Astrocyte (in vitro differentiated cells and primary cell): ENCODE measurements around the gene LAMA3. TPM values are rescaled to one million over a fixed set of nuclear protein-coding genes. Genes with fewer than 3 reads are reported as not detected.

Experiments used
- DNase-seq: peaks from one replicate; pipeline ENCODE4 v3.0.0-alpha.2; 2010; ENCODE audit warnings: low read depth
- FAIRE-seq: peaks from 2 replicates; lab custom pipeline; 2011; peaks lifted over from hg19 to GRCh38; lab: Jason Lieb, UNC
- H2AFZ ChIP-seq: 2 replicates; pipeline ENCODE4 v1.6.0; 2012; ENCODE audit warnings: low read depth, low read length, inconsistent platforms
- H3K27ac ChIP-seq: 2 replicates; pipeline ENCODE4 v1.5.1; 2011; ENCODE audit warnings: low read depth, low read length, inconsistent platforms
- H3K27me3 ChIP-seq: 2 replicates; pipeline ENCODE4 v1.6.0; 2011; ENCODE audit warnings: low read length, inconsistent platforms; ENCODE audit not compliant: insufficient read depth
- H3K36me3 ChIP-seq: 2 replicates; pipeline ENCODE4 v1.5.1; 2011; ENCODE audit warnings: low read length, inconsistent platforms; ENCODE audit not compliant: insufficient read depth
- H3K4me1 ChIP-seq: 2 replicates; pipeline ENCODE4 v1.5.1; 2011; ENCODE audit warnings: low read length, inconsistent platforms; ENCODE audit not compliant: insufficient read depth
- H3K4me2 ChIP-seq: 2 replicates; pipeline ENCODE4 v1.6.0; 2012; ENCODE audit warnings: low read length, inconsistent platforms
- H3K4me3 ChIP-seq: 2 replicates; pipeline ENCODE4 v1.5.1; 2011; ENCODE audit warnings: low read depth, mild to moderate bottlenecking, low read length, inconsistent platforms; ENCODE audit not compliant: insufficient read depth
- H3K79me2 ChIP-seq: 2 replicates; pipeline ENCODE4 v1.6.0; 2012; ENCODE audit warnings: mild to moderate bottlenecking, low read length, inconsistent platforms; ENCODE audit not compliant: insufficient read depth
- H3K9ac ChIP-seq: 2 replicates; pipeline ENCODE4 v1.6.0; 2012; ENCODE audit warnings: mild to moderate bottlenecking, low read length, inconsistent platforms
- H3K9me3 ChIP-seq: 2 replicates; pipeline ENCODE4 v1.5.1; 2012; ENCODE audit warnings: low read depth, mild to moderate bottlenecking, low read length, inconsistent platforms; ENCODE audit not compliant: insufficient read depth
- H4K20me1 ChIP-seq: 2 replicates; pipeline ENCODE4 v1.6.0; 2012; ENCODE audit warnings: low read length, inconsistent platforms; ENCODE audit not compliant: insufficient read depth
- H3K27ac Mint-ChIP-seq: one replicate; pipeline ENCODE4 v1.8.0; 2021; ENCODE audit warnings: mild to moderate bottlenecking, mixed read lengths; ENCODE audit not compliant: unreplicated experiment
- H3K27me3 Mint-ChIP-seq: one replicate; pipeline ENCODE4 v1.8.0; 2021; ENCODE audit warnings: low read depth, mixed read lengths; ENCODE audit not compliant: unreplicated experiment
- H3K36me3 Mint-ChIP-seq: one replicate; pipeline ENCODE4 v1.8.0; 2021; ENCODE audit warnings: low read depth, mixed read lengths; ENCODE audit not compliant: unreplicated experiment
- H3K4me1 Mint-ChIP-seq: one replicate; pipeline ENCODE4 v1.8.0; 2021; ENCODE audit warnings: low read depth, mixed read lengths; ENCODE audit not compliant: unreplicated experiment
- H3K4me3 Mint-ChIP-seq: one replicate; pipeline ENCODE4 v1.8.0; 2021; ENCODE audit warnings: mild to moderate bottlenecking, moderate library complexity, mixed read lengths; ENCODE audit not compliant: unreplicated experiment
- H3K9me3 Mint-ChIP-seq: one replicate; pipeline ENCODE4 v1.8.0; 2021; ENCODE audit warnings: mild to moderate bottlenecking, mixed read lengths; ENCODE audit not compliant: unreplicated experiment
- CTCF ChIP-seq: IDR thresholded peaks from 2 replicates; pipeline ENCODE4 v1.5.1; 2011; ENCODE audit warnings: low read depth, mild to moderate bottlenecking, inconsistent platforms, low read length, moderate library complexity; ENCODE audit not compliant: insufficient read depth
- EZH2 ChIP-seq: IDR thresholded peaks from 2 replicates; pipeline ENCODE4 v1.6.1; 2012; ENCODE audit warnings: mild to moderate bottlenecking, low read length, inconsistent platforms; ENCODE audit not compliant: insufficient read depth
- total RNA-seq: library from RNA; stranded (reverse); gene quantifications from 2 replicates; pipeline ENCODE4 v1.2.1, GENCODE V29; 2021

The LAMA3 gene
- total RNA-seq, 1 donor from 2014 or later = 0.86 TPM

DNA sequence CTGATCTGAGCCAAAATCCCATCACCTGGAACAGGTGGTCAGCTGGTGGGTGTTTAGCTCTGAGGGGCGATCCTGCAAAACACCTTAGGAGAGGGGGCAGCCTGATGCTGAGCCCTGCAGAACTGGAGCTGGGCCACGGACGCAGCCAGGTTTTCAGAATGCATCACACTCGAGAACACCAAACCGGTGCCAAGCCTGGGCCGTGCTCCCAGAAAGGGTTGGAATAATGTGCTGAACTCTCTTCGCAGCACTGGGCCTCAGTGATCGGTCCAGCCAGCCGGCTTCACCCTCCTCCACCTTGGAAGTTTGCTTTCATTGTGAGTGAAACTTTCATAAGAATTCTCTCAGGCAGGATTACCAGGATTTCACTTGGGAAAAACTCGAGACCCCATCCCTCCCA, 268.8 kb downstream of the LAMA3 start:
- H3K9me3 Mint-ChIP-seq = no peaks in the 10 kb centered on the region
- no peaks in the 10 kb centered on the region for H3K4me1 Mint-ChIP-seq
- peaks cover 20% of the 10 kb centered on the region for H3K27me3 Mint-ChIP-seq
- Histone ChIP-seq H2AFZ (no peak overlapping the region), H4K20me1 (no peaks in the 10 kb centered on the region), H3K36me3 (no peaks in the 10 kb centered on the region), H3K4me3 (no peak overlapping the region), H3K4me2 (no peak overlapping the region), H3K79me2 (no peaks in the 10 kb centered on the region), H3K27me3 (peaks cover 5% of the 10 kb centered on the region), H3K27ac (no peak overlapping the region), H3K9ac (no peak overlapping the region), H3K9me3 (no peaks in the 10 kb centered on the region), H3K4me1 (no peaks in the 10 kb centered on the region)
- no peak overlapping the region for H3K27ac Mint-ChIP-seq
- peak; percentile 34 for DNase-seq
- FAIRE-seq = no peak
- no peak overlapping the region for H3K4me3 Mint-ChIP-seq
- TF ChIP-seq CTCF (no peak), EZH2 (no peak)
- no peaks in the 10 kb centered on the region for H3K36me3 Mint-ChIP-seq

GRCh38 chr18:23963443-23964165, 274.4 kb downstream of the LAMA3 start:
- FAIRE-seq (no peak), DNase-seq (no peak)
- Mint-ChIP-seq H3K4me3 (no peak overlapping the region), H3K27ac (no peak overlapping the region), H3K4me1 (no peaks in the 10 kb centered on the region), H3K27me3 (peaks cover 31% of the 10 kb centered on the region), H3K36me3 (no peaks in the 10 kb centered on the region), H3K9me3 (peaks cover 3% of the 10 kb centered on the region)
- Histone ChIP-seq H3K9me3 (no peaks in the 10 kb centered on the region), H3K4me1 (no peaks in the 10 kb centered on the region), H3K36me3 (no peaks in the 10 kb centered on the region), H3K4me3 (no peak overlapping the region), H3K27ac (no peak overlapping the region), H3K9ac (no peak overlapping the region), H3K79me2 (no peaks in the 10 kb centered on the region), H3K4me2 (no peak overlapping the region), H2AFZ (no peak overlapping the region), H4K20me1 (no peaks in the 10 kb centered on the region), H3K27me3 (peaks cover 5% of the 10 kb centered on the region)
- TF ChIP-seq CTCF (no peak), EZH2 (no peak)
